ENCODE data around the gene XRN1.

DNA sequence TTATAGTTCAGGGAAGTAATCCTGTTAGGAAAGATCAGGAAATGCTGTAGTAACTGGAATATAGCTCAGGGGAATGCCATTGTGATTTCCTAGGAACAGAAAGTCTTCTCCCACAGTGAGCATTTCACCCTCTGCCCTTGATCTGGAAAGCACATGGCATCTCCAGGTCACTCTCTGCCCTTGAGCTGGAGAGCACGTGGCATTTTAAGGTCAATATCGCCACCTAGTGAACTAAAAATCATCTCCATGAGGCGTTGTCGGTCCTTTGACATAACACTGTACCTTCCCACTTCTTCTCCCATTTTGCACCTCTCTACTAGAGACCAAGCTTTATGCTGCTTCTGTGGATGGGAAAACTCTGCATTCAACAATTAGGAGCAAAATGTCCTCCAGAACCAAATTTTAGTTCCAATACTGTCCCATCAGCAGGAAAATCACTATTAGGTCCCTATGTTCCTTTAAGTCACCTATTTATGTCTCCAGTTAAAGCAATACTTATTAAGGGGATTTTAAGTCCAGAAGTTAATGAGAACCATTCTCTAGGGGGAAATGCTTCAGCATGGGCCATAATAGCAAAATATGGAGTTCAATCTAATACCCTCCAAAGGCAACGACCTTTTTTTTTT is 167.8 kb downstream of the XRN1 start:
- no peak for TF ChIP-seq REST (IDR thresholded peaks at IDR 0.05; ENCODE audit: insufficient read depth in 1 of 2, low read depth in 2 of 2, low read length in 2 of 2)
- no peak for TF ChIP-seq SIN3A (IDR thresholded peaks at IDR 0.05; ENCODE audit: borderline replicate concordance, insufficient read depth, low read length)
